NCI-H1436 (cell line): Measurements from ENCODE around the gene ANTXRL.
"Not testable (repeated sequence)": the region's sequence is repeated elsewhere in the genome, so short reads cannot be mapped to it uniquely, and the experiment has no call there.

Source experiments
- DNase-seq: peaks from one replicate; lab custom pipeline; 2025; lab: John Stamatoyannopoulos, UW

Gene ANTXRL

GRCh38 chr10:46295350-46296010 is 8.7 kb downstream of the ANTXRL start:
- not testable (repeated sequence) for DNase-seq

GRCh38 chr10:46296086-46296485 is 9.3 kb downstream of the ANTXRL start:
- not testable (repeated sequence) for DNase-seq

- DNase-seq, result no peak
Observed at GRCh38 chr10:46296641-46297141, 9.9 kb downstream of the ANTXRL start.

GRCh38 chr10:46297406-46298204 is 10.8 kb downstream of the ANTXRL start:
- DNase-seq, result no peak

- DNase-seq, result no peak
Observed at GRCh38 chr10:46298477-46299285, 11.9 kb downstream of the ANTXRL start.

GRCh38 chr10:46299286-46299535 is 12.4 kb downstream of the ANTXRL start:
- no peak for DNase-seq

GRCh38 chr10:46299536-46300369 is 13.0 kb downstream of the ANTXRL start:
- DNase-seq, result no peak

GRCh38 chr10:46300370-46300711 is 13.5 kb downstream of the ANTXRL start:
- not testable (repeated sequence) for DNase-seq

- no peak for DNase-seq
Observed at GRCh38 chr10:46301056-46301645, 14.4 kb downstream of the ANTXRL start.

GRCh38 chr10:46301721-46302479 is 15.1 kb downstream of the ANTXRL start:
- DNase-seq, result no peak

GRCh38 chr10:46302765-46303352 is 16.1 kb downstream of the ANTXRL start:
- not testable (repeated sequence) for DNase-seq

- DNase-seq, result no peak
Observed at GRCh38 chr10:46304062-46304461, 17.3 kb downstream of the ANTXRL start.

GRCh38 chr10:46304671-46305070 is 17.9 kb downstream of the ANTXRL start:
- not testable (repeated sequence) for DNase-seq

- no peak for DNase-seq
Observed at GRCh38 chr10:46305079-46305818, 18.5 kb downstream of the ANTXRL start.

- no peak for DNase-seq
Observed at GRCh38 chr10:46305986-46306385, 19.2 kb downstream of the ANTXRL start.

- DNase-seq, result no peak
Observed at GRCh38 chr10:46306516-46307184, 19.9 kb downstream of the ANTXRL start.

GRCh38 chr10:46307281-46308112 is 20.7 kb downstream of the ANTXRL start:
- no peak for DNase-seq

GRCh38 chr10:46308113-46308415 is 21.3 kb downstream of the ANTXRL start:
- DNase-seq, result no peak
